NCI-H1048 (cell line): ENCODE measurements around the gene USH2A.

Experiments
- DNase-seq: peaks from one replicate; lab custom pipeline; 2025; lab: John Stamatoyannopoulos, UW

USH2A gene

DNA sequence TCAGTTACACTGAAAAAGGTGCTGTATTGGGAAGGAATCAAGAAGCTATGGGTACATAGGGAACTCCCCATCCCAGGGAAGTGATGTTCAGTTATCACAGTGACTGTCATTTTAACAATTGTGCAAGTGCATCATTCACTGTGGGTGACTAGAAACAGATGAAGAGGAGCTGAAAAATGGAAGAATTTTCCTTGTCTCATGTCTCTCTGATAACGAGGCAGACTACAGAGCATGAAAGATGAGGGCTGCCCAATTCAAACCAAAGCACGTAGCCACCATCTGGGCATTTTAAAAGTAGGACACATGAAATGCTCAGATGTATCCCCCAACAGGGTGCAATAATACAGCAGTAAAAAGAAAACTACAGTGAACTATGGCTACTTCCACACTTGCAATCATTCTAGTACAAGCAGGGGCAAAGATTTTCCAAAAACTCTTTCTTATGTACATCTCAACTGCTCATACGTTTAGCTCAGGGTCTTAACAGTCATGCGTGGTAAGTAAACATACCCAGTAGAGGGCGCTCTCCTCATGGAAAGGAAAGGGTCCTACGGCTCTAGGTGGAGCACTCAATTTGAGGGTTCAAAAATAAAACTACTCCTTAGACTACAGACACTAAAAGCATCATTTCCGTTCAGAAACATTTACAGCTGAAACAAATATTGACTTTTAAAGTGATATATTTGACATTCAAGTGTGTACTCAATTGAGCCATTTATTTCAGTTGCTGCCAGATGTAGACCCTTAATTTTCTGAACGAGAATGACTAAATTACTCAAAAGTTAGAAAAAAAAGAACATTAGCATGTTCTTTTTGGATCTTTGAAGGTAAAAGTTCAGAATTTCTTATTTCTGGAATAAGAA is 713.0 kb downstream of the USH2A start:
- DNase-seq: peak; percentile 90

DNA sequence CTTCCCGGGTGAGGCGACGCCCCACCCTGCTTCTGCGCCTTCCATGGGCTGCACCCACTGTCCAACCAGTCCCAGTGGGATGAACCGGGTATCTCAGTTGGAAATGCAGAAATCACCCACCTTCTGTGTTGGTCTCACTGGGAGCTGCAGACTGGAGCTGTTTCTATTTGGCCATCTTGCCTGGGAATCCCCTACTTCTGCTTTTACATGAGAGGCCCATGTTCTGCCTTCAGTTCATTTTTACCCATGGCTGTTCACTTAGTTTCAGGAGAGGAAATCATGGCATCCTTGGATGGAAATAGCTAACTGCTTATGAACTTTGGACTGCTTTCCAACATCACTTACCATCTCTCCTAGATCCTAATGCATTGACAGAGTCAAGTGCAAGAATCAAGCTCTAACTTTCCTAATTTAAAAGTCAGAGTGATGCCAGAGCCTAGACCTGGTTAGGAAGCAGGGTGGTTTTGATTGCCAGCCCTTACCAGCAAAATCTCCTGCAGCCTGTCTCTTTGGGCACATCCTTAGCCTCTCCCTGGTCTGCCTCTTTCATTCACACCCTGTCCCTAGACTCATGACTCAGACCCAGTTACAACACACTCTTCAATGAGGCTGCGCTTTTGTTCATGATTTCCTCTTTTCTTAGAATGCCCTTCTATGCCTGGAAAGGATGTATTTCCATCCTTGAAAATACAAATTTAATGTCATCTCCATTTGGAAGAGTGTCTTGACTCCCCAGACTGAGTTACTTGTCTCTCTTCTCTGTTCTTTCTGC is 719.0 kb downstream of the USH2A start:
- DNase-seq: no peak

DNA sequence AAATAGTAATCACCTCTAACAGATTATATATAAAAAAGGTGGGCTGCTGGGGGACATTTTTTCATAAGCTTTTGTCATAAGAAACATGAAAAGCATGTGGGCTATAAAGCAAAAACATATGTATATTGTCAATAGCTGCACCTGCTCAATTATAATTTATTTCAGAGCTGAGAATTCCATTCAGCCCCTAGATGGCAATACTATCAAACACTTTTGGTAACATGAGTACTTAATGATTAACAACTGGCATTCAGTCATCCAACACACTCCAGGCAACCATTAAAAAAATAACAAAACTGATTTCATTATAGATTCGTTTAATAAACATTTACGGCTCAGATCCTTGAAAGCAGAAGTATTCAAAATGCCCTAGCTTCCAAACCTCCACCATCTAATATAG is 741.0 kb downstream of the USH2A start:
- DNase-seq: no peak

GRCh38 chr1:215681041-215681440 is 742.2 kb downstream of the USH2A start:
- no peak for DNase-seq

GRCh38 chr1:215679231-215679630 is 744.0 kb downstream of the USH2A start:
- no peak for DNase-seq

GRCh38 chr1:215677112-215677511 is 746.1 kb downstream of the USH2A start:
- DNase-seq: no peak

GRCh38 chr1:215673943-215674342 is 749.3 kb downstream of the USH2A start:
- DNase-seq: no peak

DNA sequence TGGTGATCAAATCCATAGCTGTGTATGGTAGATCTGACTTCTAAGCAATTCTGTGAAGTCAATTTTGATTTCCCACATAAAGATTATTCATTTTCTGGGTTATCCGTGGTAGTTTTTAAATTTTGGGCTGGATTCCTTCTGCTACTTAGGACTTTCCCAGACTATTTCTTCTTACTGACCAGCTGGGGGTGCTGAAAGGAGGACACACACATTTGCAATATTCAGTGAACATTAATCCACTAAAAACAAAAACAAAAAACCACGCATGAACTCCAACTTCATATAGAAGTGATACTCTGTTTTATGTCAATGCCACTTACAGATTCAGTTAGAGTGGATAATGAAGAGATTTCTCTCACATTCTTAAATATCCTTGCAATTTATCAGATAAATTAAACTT is 750.8 kb downstream of the USH2A start:
- DNase-seq: no peak

DNA sequence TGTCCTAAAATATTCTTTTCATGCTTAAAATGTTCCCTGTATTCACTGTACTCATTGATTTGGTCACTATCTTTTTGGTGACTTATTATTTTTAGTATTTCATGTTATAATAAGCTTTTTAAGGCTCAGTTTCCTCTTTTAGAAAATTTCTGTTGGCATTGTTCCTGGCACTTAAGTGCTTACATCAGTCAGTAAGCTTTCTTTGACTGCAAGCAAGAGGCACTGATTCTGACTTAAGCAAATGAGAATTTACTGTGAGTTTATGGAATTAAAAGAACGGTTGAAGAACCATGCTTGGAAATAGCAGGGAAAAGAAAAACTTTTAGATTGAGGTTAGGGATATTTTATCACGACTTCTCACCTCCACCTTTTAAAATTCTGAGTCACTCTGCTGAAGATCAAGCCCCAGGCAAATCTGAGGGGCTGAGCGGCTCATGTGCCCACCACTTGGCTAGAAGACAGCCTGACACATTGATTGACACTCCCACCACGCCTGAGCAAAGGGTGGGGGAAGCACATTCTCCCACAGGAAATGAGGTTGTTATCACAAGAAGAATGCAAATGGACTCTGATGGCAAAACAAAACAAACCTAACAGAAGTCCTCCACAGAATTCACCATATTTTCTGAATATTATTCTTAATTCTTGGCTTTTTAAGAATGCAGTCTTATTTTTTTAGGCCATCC is 753.3 kb downstream of the USH2A start:
- no peak for DNase-seq

DNA sequence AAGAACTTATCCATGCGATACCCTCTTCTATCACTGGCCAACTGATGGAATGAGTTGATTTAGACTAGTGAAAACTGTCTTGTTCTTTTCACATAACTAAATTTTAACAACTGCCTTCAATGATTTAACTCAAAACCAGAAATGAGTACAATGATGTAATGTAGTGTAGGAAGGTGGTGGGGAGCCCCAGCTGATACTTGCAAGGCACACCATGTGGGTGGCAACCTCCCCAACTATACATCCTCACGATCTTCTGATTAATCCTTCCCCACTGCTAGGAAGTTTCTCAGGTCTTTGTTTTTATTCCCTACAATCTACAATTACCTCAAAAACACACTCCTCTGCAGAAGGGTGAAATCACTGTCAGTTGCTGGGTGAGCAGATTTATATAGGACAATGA is 755.5 kb downstream of the USH2A start:
- no peak for DNase-seq

- DNase-seq: no peak
Observed at GRCh38 chr1:215665215-215665614, 758.0 kb downstream of the USH2A start.

DNA sequence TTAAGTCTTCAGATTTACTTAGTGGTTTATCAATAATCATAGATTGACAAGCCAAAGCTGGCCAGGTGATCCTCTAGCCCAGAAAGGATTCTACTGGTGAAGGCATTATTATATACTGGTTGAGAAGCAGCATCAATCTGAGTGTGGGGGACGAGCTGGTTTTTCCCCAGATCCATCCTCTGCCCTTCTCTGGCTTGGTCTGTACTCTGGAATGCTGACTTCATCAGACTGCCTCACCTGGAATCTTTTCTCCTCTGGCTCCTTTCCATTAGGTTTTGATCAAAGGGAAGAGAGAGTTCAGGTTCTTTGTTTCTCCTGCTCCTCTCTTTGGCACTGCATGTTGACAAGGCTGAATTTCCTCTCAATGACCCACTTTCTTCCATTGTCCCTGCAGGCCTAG is 762.2 kb downstream of the USH2A start:
- no peak for DNase-seq

GRCh38 chr1:215660259-215660658 is 763.0 kb downstream of the USH2A start:
- no peak for DNase-seq

DNA sequence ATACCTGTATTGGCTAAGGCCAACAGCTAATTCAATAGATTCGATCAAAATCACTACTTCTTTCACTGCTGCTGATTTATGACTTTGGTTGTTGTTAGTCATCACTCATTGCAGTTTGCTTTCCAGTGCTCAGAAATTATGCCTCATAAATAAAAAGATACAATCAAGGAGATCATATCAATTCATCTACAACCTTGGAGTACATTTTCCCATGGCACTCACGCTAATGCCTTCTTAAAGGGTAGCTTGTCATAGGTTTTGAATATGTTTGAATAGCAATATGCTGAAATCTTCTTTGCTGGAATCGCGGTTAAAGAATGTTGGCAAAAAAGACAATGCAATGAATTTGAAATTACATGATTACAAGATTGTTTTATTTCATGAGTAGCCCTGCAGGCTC is 766.2 kb downstream of the USH2A start:
- no peak for DNase-seq

DNA sequence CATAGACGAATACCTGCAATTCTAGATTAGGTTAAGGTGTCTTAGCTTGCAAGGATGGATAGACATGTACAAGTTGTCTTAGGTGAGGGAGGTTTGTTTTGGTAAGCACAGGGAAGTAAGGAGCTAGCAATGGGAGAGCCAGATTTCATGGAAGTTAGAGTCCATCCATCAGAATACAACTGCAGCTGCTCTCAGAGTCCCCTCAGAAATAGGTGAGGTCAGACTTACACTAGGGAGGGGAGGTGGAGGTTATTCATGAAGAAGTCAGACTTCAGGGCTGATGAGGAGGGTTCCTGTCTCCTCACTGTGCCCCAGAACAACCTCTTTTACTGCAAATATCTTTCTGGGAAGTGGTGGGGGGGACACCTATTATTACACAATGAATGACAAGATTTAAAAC is 770.9 kb downstream of the USH2A start:
- DNase-seq: no peak

GRCh38 chr1:215651867-215652266 is 771.4 kb downstream of the USH2A start:
- DNase-seq: peak; percentile 66

- DNase-seq: no peak
Observed at GRCh38 chr1:215650446-215651149, 772.6 kb downstream of the USH2A start.

DNA sequence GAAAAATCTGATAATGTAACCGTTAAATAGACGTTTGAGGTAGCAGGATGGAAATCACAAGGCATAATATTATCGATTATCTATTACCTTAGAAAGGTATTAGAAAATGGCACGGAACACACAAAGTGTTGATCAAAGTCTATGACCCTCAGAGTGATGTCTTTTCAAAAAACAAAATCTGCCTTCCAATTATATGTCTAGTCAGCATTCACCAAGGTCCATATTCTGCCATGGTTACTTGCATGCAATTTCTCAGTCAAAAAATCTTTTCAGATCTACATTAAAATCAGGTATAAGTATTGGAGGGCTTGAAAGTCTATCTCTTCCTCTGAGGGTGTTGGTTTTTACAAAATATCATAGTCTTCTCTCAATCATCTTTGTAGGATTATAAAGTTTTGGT is 774.3 kb downstream of the USH2A start:
- DNase-seq: no peak

DNA sequence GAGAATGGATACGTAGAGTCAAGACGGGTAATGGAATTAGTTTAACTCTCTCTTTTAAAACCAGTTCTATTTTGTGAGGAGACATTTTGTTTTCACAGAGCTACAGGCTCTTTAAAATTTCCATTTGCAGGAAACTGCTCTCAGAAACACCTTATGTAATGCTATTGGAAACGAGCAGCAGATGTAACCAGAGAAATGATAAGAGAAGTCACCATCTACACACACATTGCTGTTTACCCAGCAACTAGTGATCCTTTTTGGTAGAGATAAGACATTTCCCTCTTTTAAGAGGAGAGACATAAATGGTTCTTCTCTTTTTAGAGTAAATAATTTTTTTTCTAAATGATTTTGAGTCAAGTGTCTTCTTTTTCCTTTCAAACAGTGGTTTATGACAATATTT is 775.5 kb downstream of the USH2A start:
- no peak for DNase-seq

- no peak for DNase-seq
Observed at GRCh38 chr1:215645861-215646260, 777.4 kb downstream of the USH2A start.

DNA sequence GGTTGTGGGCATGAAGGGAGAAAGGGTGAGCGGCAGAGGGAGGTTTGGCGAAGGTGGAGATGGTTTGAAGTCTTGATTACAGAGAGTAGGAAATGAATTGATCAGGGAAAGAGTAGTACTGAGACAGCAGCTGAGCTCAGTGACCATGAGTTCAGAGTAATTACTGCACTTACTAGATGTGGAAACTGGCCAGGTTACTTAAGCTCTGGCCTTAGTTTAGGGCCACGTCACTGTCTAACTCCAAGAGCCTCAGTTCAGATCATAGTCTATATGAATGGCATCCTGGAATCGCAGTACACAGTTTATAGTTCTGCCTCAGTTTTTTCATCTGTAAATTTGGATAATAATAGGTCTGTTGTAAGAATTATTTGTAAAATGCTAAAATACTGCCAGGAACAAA is 778.1 kb downstream of the USH2A start:
- DNase-seq: no peak
